NCI-H2196 (cell line): ENCODE results near the gene RAN.

Experiments used
- DNase-seq: peaks from one replicate; lab custom pipeline; 2025; ENCODE audit not compliant: unreplicated experiment; lab: John Stamatoyannopoulos, UW

The RAN gene

GRCh38 chr12:130925666-130926015 lies 53.8 kb downstream of the RAN start:
- DNase-seq = no peak
